Stomach (tissue), 9 donors: ENCODE measurements around the gene BSN. TPM values are rescaled to one million over a fixed set of nuclear protein-coding genes. Genes with fewer than 3 reads are reported as not detected.

ENCODE experiments used
- DNase-seq, 2 donors: peaks; one replicate each; pipeline versions ENCODE4 v3.0.0 to v3.0.0-alpha.2; 2013 to 2019
- H3K27ac ChIP-seq, 5 donors: fragments of 200-600 bp in 4 of 5; sonication (generic) in 4 of 5; one replicate each; pipeline ENCODE4 v1.5.1; 2013 to 2019; ENCODE audit warnings: mild to moderate bottlenecking in 1 of 5, moderate library complexity in 1 of 5
- H3K27me3 ChIP-seq, 3 donors: fragments of 200-600 bp; sonication (generic); one replicate each; pipeline ENCODE4 v1.5.1; 2017 to 2019; ENCODE audit warnings: mixed run types in 1 of 3
- H3K36me3 ChIP-seq, 4 donors: fragments of 200-600 bp; sonication (generic); 1 replicate in 3 of 4; 2 replicates in 1 of 4; pipeline ENCODE4 v1.5.1; 2016 to 2019
- H3K4me1 ChIP-seq, 4 donors: fragments of 200-600 bp; sonication (generic); one replicate each; pipeline ENCODE4 v1.5.1; 2016 to 2019
- H3K4me3 ChIP-seq, 4 donors: fragments of 200-600 bp; sonication (generic) in 3 of 4; one replicate each; pipeline ENCODE4 v1.5.1; 2016 to 2019; ENCODE audit warnings: mild to moderate bottlenecking in 1 of 4
- H3K9me3 ChIP-seq, 4 donors: fragments of 200-600 bp; sonication (generic); one replicate each; pipeline ENCODE4 v1.5.1; 2016 to 2019
- CTCF ChIP-seq, 7 experiments: fragments of 450-650 bp in 4 of 7; fragments of 200-600 bp in 3 of 7; sonication (generic) in 3 of 7; IDR thresholded peaks; one replicate each; pipeline ENCODE4 v1.5.1; 2016 to 2019; ENCODE audit warnings: antibody characterized with exemption in 7 of 7, control low read depth in 2 of 7, mild to moderate bottlenecking in 1 of 7
- EP300 ChIP-seq: sonication (generic); formaldehyde crosslinking; IDR thresholded peaks from one replicate; pipeline ENCODE4 v1.6.1; 2017; ENCODE audit warnings: antibody characterized with exemption
- POLR2A ChIP-seq, 4 donors: fragments of 450-650 bp; IDR thresholded peaks; one replicate each; pipeline ENCODE4 v1.6.1; 2016; ENCODE audit warnings: antibody characterized with exemption in 4 of 4, control low read depth in 2 of 4, mild to moderate bottlenecking in 1 of 4, moderate library complexity in 1 of 4
- POLR2AphosphoS5 ChIP-seq, 3 donors: sonication (generic); formaldehyde crosslinking; IDR thresholded peaks; one replicate each; pipeline ENCODE4 v1.6.1; 2016; ENCODE audit warnings: antibody characterized with exemption in 3 of 3
- WGBS, 5 donors: extraction: QIAGEN DNeasy Blood & Tissue Kit in 3 of 5; methylation state at CpG; one replicate each; pipeline versions ENCODE4 v1.1.5 to v1.1.7; 2013 to 2018; 5-methylcytosine and 5-hydroxymethylcytosine counted together
- intact Hi-C: fragments of 100-400 bp; cut with DNase I; formaldehyde crosslinking; loops from one replicate; pipeline ENCODE4 v1.15.1; 2023; ENCODE audit warnings: low total_unique reads
- polyA plus RNA-seq, 3 donors: library from polyadenylated mRNA; stranded (reverse); fragments of 200-250 nt; gene quantifications; one replicate each; pipeline ENCODE4 v1.2.3, GENCODE V29; 2013
- total RNA-seq, 5 donors: library from RNA; depleted of rRNA; stranded (reverse); fragments of >200 nt; gene quantifications; one replicate each; pipeline versions ENCODE4 v1.1.0 to v1.2.3, GENCODE V29; 2014 to 2016
- donor health status: healthy with polysubstance abuse.
- donor health status: Bipolar disorder and iron deficiency.
- donor health status: healthy.

BSN gene
- total and polyA plus RNA-seq, 8 donors = 0.03 to 4.5 (median 0.77) TPM; not detected in 2

DNA sequence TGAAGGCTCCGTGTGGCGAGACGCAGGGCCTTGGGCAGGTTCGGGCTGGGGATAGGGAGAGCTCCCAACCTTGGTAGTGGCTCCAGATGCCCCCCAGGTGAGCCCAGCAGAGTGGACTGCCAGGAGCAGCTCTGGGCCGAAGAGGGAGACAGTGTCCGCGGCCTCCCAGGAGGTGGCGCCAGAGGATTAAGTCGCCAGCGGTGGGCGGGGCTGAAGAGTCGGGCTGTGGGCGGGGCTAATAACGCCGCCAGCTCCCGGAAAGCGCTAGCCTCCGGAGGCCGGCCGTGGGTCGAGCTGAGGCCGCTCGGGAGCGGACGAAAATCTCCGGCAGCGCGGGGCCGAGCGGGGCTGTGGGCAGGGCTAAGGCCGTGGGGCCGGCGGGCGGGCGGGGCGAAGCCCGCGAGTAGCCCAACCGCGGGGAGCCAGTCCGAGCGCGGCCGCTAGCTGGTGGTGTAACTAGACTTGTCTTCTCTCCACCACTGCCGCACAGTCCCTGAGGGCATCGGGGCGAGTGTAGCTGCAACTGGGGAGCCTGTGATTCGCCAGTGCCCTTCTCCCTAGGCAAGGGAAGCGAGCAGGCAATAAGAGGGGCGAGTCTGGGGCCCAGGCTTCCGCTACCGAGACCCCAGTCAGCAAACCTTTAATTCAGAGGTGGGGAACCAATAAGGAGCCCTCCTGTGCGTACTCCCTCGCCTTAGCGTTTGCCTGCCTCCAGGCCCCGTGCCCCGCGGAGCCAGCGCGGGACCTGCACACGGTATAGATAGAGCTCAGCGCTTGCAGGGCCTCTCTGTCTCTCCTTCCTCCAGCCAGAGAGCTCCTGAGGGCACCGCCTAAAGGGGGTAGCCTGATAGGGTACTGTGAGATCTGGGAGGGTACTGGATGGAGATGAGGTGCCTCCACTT lies 14.4 kb upstream of the BSN start:
- intact Hi-C loops = loop anchor here (5.0 kb wide), 1 partner anchor 127 kb away; no protein-coding TSS in a partner anchor
- Histone ChIP-seq H3K36me3 (peaks cover 0 to 2% (median 0%) of the 10 kb centered on the region in 4 donors), H3K4me3 (peak overlapping the region; percentile 47 to 53 (median 49)), H3K27ac (peak overlapping the region; percentile 78 to 88 (median 84)), H3K27me3 (no peaks in the 10 kb centered on the region), H3K9me3 (no peaks in the 10 kb centered on the region), H3K4me1 (peaks cover 9 to 34% (median 16%) of the 10 kb centered on the region in 4 donors)
- peak; percentile 97 to 98 for DNase-seq
- peak in 5 of 7 experiments; percentile 86 to 95 (median 91) for TF ChIP-seq CTCF (IDR thresholded peaks at IDR 0.05)
- no peak for TF ChIP-seq POLR2A (IDR thresholded peaks at IDR 0.05)
- TF ChIP-seq POLR2AphosphoS5 (IDR thresholded peaks at IDR 0.05) = peak; percentile 8 to 80 (median 56)
- WGBS, 5 donors = 0 to 2% (median 1%) methylated on average over 19 to 63 of the region's 63 CpGs

GRCh38 chr3:49552087-49552486 lies 2.2 kb upstream of the BSN start:
- Histone ChIP-seq H3K27ac (no peak overlapping the region), H3K36me3 (no peaks in the 10 kb centered on the region), H3K27me3 (peaks cover 0 to 23% (median 3%) of the 10 kb centered on the region in 3 donors), H3K4me3 (no peak overlapping the region), H3K9me3 (no peaks in the 10 kb centered on the region), H3K4me1 (peaks cover 6 to 21% (median 21%) of the 10 kb centered on the region in 4 donors)
- no peak for DNase-seq
- no peak for TF ChIP-seq POLR2AphosphoS5 (IDR thresholded peaks at IDR 0.05)
- TF ChIP-seq CTCF (IDR thresholded peaks at IDR 0.05) = no peak
- TF ChIP-seq EP300 = no peak
- TF ChIP-seq POLR2A (IDR thresholded peaks at IDR 0.05) = no peak
- intact Hi-C loops = no loop called here

DNA sequence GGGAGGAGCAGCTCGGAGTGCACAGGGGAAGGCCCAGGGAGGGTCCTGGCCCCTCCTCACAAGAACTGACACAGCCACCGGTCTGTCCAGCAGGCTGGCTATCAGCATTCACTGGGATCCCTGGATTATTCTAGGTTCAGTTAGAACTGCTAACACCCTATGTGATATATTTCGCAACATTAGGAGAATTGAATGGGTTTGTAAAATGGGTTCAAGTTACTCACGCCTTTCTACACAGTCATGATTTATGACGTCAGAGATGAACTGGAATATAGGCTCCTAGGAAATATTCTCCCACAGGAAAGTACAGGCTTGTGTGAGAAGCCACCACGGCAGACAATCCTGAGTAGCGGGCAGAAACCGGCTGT lies 969 bp upstream of the BSN start:
- Histone ChIP-seq H3K27me3 (peaks cover 0 to 22% (median 3%) of the 10 kb centered on the region in 3 donors), H3K4me3 (peak overlapping the region; percentile 58 to 72 (median 62)), H3K4me1 (peaks cover 6 to 21% (median 21%) of the 10 kb centered on the region in 4 donors), H3K36me3 (no peaks in the 10 kb centered on the region), H3K27ac (peak overlapping the region in 1 of 5 donors; percentile 85), H3K9me3 (no peaks in the 10 kb centered on the region)
- intact Hi-C loops = no loop called here
- TF ChIP-seq POLR2AphosphoS5 (IDR thresholded peaks at IDR 0.05) = no peak
- no peak for TF ChIP-seq EP300
- TF ChIP-seq CTCF (IDR thresholded peaks at IDR 0.05) = no peak
- no peak for TF ChIP-seq POLR2A (IDR thresholded peaks at IDR 0.05)
- DNase-seq = no peak
- 49 to 58% (median 53%) methylated on average over 8 of the region's 8 CpGs for WGBS, 5 donors

DNA sequence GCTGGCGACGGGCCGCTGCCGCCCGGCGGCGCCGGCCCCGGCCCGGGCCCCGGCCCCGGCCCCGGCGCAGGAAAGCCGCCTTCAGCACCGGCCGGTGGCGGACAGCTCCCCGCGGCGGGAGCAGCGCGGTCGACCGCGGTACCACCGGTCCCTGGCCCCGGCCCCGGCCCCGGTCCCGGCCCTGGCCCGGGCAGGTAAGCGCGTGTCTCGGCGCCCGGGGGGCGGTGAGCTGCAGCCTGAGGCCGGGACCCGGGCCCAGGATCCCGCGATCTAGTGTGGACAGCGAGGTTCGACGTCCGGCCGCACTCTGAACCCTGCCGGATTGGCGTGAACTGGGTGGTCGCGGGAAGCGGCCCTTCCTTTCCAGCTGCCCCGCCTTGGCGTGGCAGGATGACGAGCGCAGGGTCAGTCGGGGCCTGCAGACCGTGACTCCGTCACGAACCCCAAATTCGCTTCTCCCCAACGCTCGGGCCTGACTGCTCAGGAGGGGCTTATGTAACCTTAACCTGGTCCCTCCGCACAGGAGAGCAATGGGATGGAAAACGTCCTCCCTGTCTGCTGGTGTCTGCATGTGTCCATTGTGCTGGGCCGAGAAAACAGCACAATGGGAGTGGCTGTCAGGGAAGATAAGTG lies 472 bp downstream of the BSN start:
- WGBS, 5 donors = 0 to 3% (median 1%) methylated on average over 8 to 66 of the region's 66 CpGs
- intact Hi-C loops = no loop called here
- Histone ChIP-seq H3K36me3 (no peaks in the 10 kb centered on the region), H3K4me1 (peaks cover 6 to 21% (median 21%) of the 10 kb centered on the region in 4 donors), H3K27me3 (peaks cover 0 to 20% (median 3%) of the 10 kb centered on the region in 3 donors), H3K4me3 (peak overlapping the region; percentile 58 to 72 (median 62)), H3K9me3 (no peaks in the 10 kb centered on the region), H3K27ac (no peak overlapping the region)
- peak; percentile 65 to 85 for DNase-seq
- no peak for TF ChIP-seq POLR2AphosphoS5 (IDR thresholded peaks at IDR 0.05)
- no peak for TF ChIP-seq POLR2A (IDR thresholded peaks at IDR 0.05)
- no peak for TF ChIP-seq EP300
- TF ChIP-seq CTCF (IDR thresholded peaks at IDR 0.05) = no peak
